Mesenchymal stem cell (in vitro differentiated cells and primary cell): ENCODE data around the gene DSTN.
A peak's percentile ranks its signal among the peaks of the same experiment; 100 is the strongest.

Source experiments
- DNase-seq: peaks from one replicate; pipeline ENCODE4 v3.0.0-alpha.2; 2013
- H2AFZ ChIP-seq: one replicate; pipeline ENCODE4 v1.6.1; 2013; ENCODE audit warnings: low read depth, mild to moderate bottlenecking, control low read depth, inconsistent platforms, low read length, moderate library complexity
- H2AK5ac ChIP-seq: 2 replicates; pipeline ENCODE4 v1.6.1; 2013; ENCODE audit warnings: low read length, moderate library complexity, mild to moderate bottlenecking, inconsistent platforms; ENCODE audit not compliant: severe bottlenecking
- H2BK120ac ChIP-seq: one replicate; pipeline ENCODE4 v1.6.1; 2013; ENCODE audit warnings: low read depth, mild to moderate bottlenecking, inconsistent platforms, low read length, moderate library complexity
- H2BK12ac ChIP-seq, 2 experiments: one replicate each; pipeline ENCODE4 v1.6.1; 2013; ENCODE audit warnings: inconsistent platforms in 2 of 2, low read length in 2 of 2, mild to moderate bottlenecking in 2 of 2, moderate library complexity in 2 of 2, control low read depth in 1 of 2
- H2BK15ac ChIP-seq: one replicate; pipeline ENCODE4 v1.6.1; 2013; ENCODE audit warnings: mild to moderate bottlenecking, low read depth, inconsistent platforms; ENCODE audit not compliant: poor library complexity, severe bottlenecking
- H2BK5ac ChIP-seq: 2 replicates; pipeline ENCODE4 v1.6.1; 2013; ENCODE audit warnings: low read depth, mild to moderate bottlenecking, low read length, control low read depth, inconsistent platforms; ENCODE audit not compliant: poor library complexity, severe bottlenecking
- H3K14ac ChIP-seq, 2 experiments: one replicate each; pipeline ENCODE4 v1.6.1; 2013; ENCODE audit warnings: inconsistent platforms in 2 of 2, low read length in 2 of 2, control low read depth in 1 of 2, mild to moderate bottlenecking in 1 of 2, moderate library complexity in 1 of 2
- H3K18ac ChIP-seq, 2 experiments: one replicate each; pipeline ENCODE4 v1.6.1; 2013; ENCODE audit warnings: inconsistent platforms in 2 of 2, low read length in 2 of 2, control low read depth in 1 of 2, low read depth in 1 of 2, mild to moderate bottlenecking in 1 of 2
- H3K23ac ChIP-seq, 2 experiments: one replicate each; pipeline ENCODE4 v1.6.1; 2013; ENCODE audit warnings: inconsistent platforms in 2 of 2, low read length in 2 of 2, mild to moderate bottlenecking in 2 of 2, moderate library complexity in 2 of 2, control low read depth in 1 of 2
- H3K27ac ChIP-seq: 2 replicates; pipeline ENCODE4 v1.5.1; 2013; ENCODE audit warnings: mild to moderate bottlenecking, moderate library complexity, low read length, control low read depth, inconsistent platforms; ENCODE audit not compliant: poor library complexity, severe bottlenecking
- H3K27me3 ChIP-seq, 2 experiments: 2 replicates each; pipeline versions ENCODE4 v1.6.1 to v1.7.0; 2013; ENCODE audit warnings: low read length in 2 of 2, mild to moderate bottlenecking in 2 of 2, moderate library complexity in 2 of 2, control low read depth in 1 of 2, inconsistent platforms in 1 of 2; ENCODE audit not compliant: control insufficient read depth in 1 of 2, insufficient read depth in 1 of 2
- H3K36me3 ChIP-seq, 2 experiments: 2 replicates each; pipeline versions ENCODE4 v1.6.1 to v1.7.0; 2013; ENCODE audit warnings: low read length in 2 of 2, control low read depth in 1 of 2, inconsistent platforms in 1 of 2, low read depth in 1 of 2, mild to moderate bottlenecking in 1 of 2; ENCODE audit not compliant: insufficient read depth in 2 of 2, control insufficient read depth in 1 of 2
- H3K4ac ChIP-seq, 2 experiments: one replicate each; pipeline ENCODE4 v1.6.1; 2013; ENCODE audit warnings: inconsistent platforms in 2 of 2, low read length in 2 of 2, mild to moderate bottlenecking in 2 of 2, moderate library complexity in 2 of 2, control low read depth in 1 of 2, low read depth in 1 of 2
- H3K4me1 ChIP-seq: 2 replicates; pipeline ENCODE4 v1.6.1; 2013; ENCODE audit warnings: low read depth, low read length, control low read depth; ENCODE audit not compliant: control insufficient read depth, insufficient read depth
- H3K4me2 ChIP-seq: 2 replicates; pipeline ENCODE4 v1.6.1; 2013; ENCODE audit warnings: low read length, mild to moderate bottlenecking, inconsistent platforms; ENCODE audit not compliant: poor library complexity, severe bottlenecking
- H3K4me3 ChIP-seq, 2 experiments: 2 replicates each; pipeline versions ENCODE4 v1.5.1 to v1.7.0; 2013; ENCODE audit warnings: low read length in 2 of 2, mild to moderate bottlenecking in 2 of 2, control low read depth in 1 of 2, low read depth in 1 of 2; ENCODE audit not compliant: insufficient read depth in 1 of 2
- H3K79me1 ChIP-seq: replicated peaks from 2 replicates; pipeline ENCODE4 v1.6.1; 2013; ENCODE audit warnings: mild to moderate bottlenecking, control low read depth, low read length, inconsistent platforms; ENCODE audit not compliant: poor library complexity, severe bottlenecking
- H3K9ac ChIP-seq: 2 replicates; pipeline ENCODE4 v1.7.0; 2013; ENCODE audit warnings: mild to moderate bottlenecking, low read length, moderate library complexity
- H3K9me3 ChIP-seq: 2 replicates; pipeline ENCODE4 v1.7.0; 2013; ENCODE audit warnings: mild to moderate bottlenecking, low read length; ENCODE audit not compliant: control insufficient read depth
- H4K8ac ChIP-seq: one replicate; pipeline ENCODE4 v1.6.1; 2013; ENCODE audit warnings: inconsistent platforms, mild to moderate bottlenecking, low read length, moderate library complexity
- H4K91ac ChIP-seq: one replicate; pipeline ENCODE4 v1.6.1; 2013; ENCODE audit warnings: mild to moderate bottlenecking, low read length, inconsistent platforms
- WGBS: methylation state at CpG from one replicate; pipeline ENCODE4 v1.1.7; 2013; ENCODE audit warnings: mixed read lengths; 5-methylcytosine and 5-hydroxymethylcytosine counted together

The DSTN gene

GRCh38 chr20:17633850-17634500 lies 64.1 kb downstream of the DSTN start:
- Histone ChIP-seq H3K4me3 (no peak overlapping the region), H3K36me3 (peaks cover 94 to 99% of the 10 kb centered on the region in 2 experiments), H3K27ac (no peak overlapping the region), H4K8ac (no peak overlapping the region), H3K14ac (no peak overlapping the region), H2BK5ac (no peak overlapping the region), H3K27me3 (no peaks in the 10 kb centered on the region), H3K9ac (no peak overlapping the region), H4K91ac (no peak overlapping the region), H3K9me3 (no peaks in the 10 kb centered on the region), H2BK15ac (no peak overlapping the region), H3K79me1 (peaks cover 77% of the 10 kb centered on the region), H2AFZ (no peak overlapping the region), H3K18ac (no peak overlapping the region), H3K23ac (peak overlapping the region in 1 of 2 experiments; percentile 27), H3K4ac (no peak overlapping the region), H2BK12ac (no peak overlapping the region), H3K4me2 (no peak overlapping the region), H2BK120ac (no peak overlapping the region), H2AK5ac (no peak overlapping the region), H3K4me1 (peaks cover 21% of the 10 kb centered on the region)
- WGBS, result 96% methylated on average over 18 of the region's 18 CpGs
- no peak for DNase-seq

DNA sequence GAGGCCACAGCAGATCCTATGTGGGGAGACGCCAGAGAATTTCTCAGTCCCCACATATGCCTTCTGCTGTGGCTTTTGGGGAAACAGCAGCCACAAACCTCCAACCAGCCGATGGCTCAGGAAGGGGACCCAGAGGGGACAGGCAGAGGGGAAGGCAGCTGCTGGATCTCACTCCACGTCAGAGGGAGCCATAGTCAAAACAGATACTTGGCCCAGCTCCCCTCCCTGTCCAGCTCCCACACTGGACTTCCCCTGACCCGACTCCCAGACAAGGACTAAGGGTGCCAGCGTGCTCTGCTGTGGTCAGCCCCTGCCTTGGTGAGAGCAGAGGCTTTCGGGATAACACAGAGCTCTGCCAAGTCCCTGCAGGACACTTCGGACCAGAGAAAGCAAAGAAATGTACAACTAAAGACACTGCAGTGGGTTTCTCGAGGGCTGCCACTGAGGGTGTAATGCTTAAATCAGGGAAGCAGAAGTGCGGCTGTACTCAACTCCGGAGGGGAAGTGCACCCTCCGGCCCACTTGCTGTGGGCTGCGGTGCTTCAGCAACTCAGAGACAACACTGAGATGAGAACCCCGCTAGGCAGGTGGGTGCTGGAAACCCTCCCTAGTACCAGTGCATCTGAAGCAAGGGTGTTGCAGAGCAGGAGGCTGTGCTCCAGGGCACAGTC lies 64.9 kb downstream of the DSTN start:
- Histone ChIP-seq H3K4ac (no peak overlapping the region), H3K36me3 (peaks cover 92 to 98% of the 10 kb centered on the region in 2 experiments), H3K4me3 (no peak overlapping the region), H2BK15ac (no peak overlapping the region), H3K18ac (no peak overlapping the region), H3K14ac (no peak overlapping the region), H2AFZ (no peak overlapping the region), H2BK12ac (no peak overlapping the region), H2AK5ac (no peak overlapping the region), H3K23ac (no peak overlapping the region), H3K27ac (no peak overlapping the region), H3K79me1 (peaks cover 70% of the 10 kb centered on the region), H3K4me1 (peaks cover 21% of the 10 kb centered on the region), H4K91ac (no peak overlapping the region), H3K9me3 (no peaks in the 10 kb centered on the region), H3K9ac (peak overlapping the region; percentile 60), H2BK5ac (no peak overlapping the region), H3K27me3 (no peaks in the 10 kb centered on the region), H4K8ac (no peak overlapping the region), H2BK120ac (no peak overlapping the region), H3K4me2 (no peak overlapping the region)
- 97% methylated on average over 13 of the region's 13 CpGs for WGBS
- DNase-seq, result no peak

- no peak overlapping the region for H3K18ac ChIP-seq
- H3K36me3 ChIP-seq, result peaks cover 92 to 98% of the 10 kb centered on the region in 2 experiments
- no peak overlapping the region for H3K4ac ChIP-seq
- DNase-seq, result no peak
- H2BK12ac ChIP-seq, result no peak overlapping the region
- H3K4me2 ChIP-seq, result no peak overlapping the region
- H2AFZ ChIP-seq, result no peak overlapping the region
- H3K4me1 ChIP-seq, result peaks cover 20% of the 10 kb centered on the region
- no peak overlapping the region for H2AK5ac ChIP-seq
- H3K9me3 ChIP-seq, result no peaks in the 10 kb centered on the region
- no peak overlapping the region for H3K27ac ChIP-seq
- 84% methylated on average over 25 of the region's 25 CpGs for WGBS
- H2BK15ac ChIP-seq, result no peak overlapping the region
- H3K9ac ChIP-seq, result peak overlapping the region; percentile 60
- no peak overlapping the region for H4K8ac ChIP-seq
- H2BK5ac ChIP-seq, result no peak overlapping the region
- H3K14ac ChIP-seq, result no peak overlapping the region
- H3K4me3 ChIP-seq, result no peak overlapping the region
- peaks cover 70% of the 10 kb centered on the region for H3K79me1 ChIP-seq
- no peaks in the 10 kb centered on the region for H3K27me3 ChIP-seq
- no peak overlapping the region for H3K23ac ChIP-seq
- no peak overlapping the region for H2BK120ac ChIP-seq
- H4K91ac ChIP-seq, result no peak overlapping the region
These were observed 65.7 kb downstream of the DSTN start for GRCh38 chr20:17635332-17636244.
